ENCODE data around the gene TEX26. TPM values are rescaled to one million over a fixed set of nuclear protein-coding genes. Genes with fewer than 3 reads are reported as not detected.

The TEX26 gene
- total RNA-seq = not detected in 2 replicates

GRCh38 chr13:30932481-30933353, at the start of gene TEX26:
TEX26 (plus strand) TSS chr13:30932656; CDS start chr13:30932716, 60 bp downstream.
- intact Hi-C loops (cut with micrococcal nuclease) = no loop called here

DNA sequence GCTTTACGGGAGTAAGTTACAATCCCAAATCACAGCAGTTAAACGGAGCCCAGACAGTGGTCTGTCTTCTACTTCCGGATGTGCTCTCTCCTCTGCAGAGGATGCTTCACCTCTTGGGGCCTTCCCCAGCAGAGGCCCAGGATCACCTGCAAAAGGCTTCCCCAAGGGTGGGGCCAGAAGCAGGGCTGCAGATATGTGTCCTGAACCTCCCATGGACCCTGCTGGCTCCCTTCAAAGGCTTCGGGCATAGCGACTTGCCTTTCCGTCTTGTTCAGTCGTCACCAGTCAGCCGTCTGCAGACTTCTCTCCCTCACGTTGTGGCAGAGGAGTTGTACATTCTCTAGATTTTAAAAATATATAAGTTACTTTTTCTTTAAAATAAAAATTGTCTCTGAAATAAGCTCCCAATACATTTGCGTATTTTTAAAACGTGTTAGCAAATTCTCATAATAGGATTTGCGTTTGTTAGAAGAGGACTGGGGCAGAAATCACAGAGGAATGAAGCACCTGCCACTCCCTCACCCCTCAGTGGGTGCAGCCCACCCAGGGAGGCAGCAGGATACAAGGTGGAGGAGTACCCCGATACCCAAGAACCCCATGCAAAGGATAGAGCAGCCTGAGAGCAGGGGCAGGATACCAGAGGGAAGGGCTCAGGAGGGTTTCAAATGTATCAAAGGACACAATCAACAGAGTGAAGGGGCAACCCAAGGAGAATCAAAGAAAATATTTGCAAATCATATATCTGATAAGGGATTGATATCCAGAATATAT, 49.3 kb upstream of the TEX26 start:
- intact Hi-C loops (cut with micrococcal nuclease) = no loop called here

GRCh38 chr13:30884543-30884942, 47.9 kb upstream of the TEX26 start:
- intact Hi-C loops (cut with micrococcal nuclease) = no loop called here

- intact Hi-C loops (cut with micrococcal nuclease) = no loop called here
Measured at GRCh38 chr13:30889196-30889690, 43.2 kb upstream of the TEX26 start.

- intact Hi-C loops (cut with micrococcal nuclease) = no loop called here
Measured at GRCh38 chr13:30892966-30893365, 39.5 kb upstream of the TEX26 start.

DNA sequence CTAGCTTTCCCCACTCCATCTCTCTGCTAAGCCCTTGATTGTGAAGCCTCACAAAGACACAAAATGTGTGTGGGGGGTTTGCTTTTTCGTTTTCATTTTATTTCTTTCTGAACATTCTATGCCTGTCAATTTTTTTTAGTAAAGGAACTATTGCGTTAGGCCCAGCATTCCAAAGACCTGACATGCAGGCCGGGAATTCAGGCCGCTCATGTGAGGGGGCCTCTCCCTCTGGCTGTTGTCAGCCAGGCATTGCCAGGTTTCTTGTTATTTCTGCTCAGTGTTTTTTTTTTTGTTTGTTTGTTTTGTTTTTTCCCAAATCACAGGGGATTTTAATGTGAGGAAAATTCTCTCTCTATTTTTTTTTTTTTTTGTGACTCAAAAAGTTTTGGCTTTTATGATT, 36.7 kb upstream of the TEX26 start:
- intact Hi-C loops (cut with micrococcal nuclease) = no loop called here

- intact Hi-C loops (cut with micrococcal nuclease) = no loop called here
Measured at GRCh38 chr13:30898070-30898469, 34.4 kb upstream of the TEX26 start.

DNA sequence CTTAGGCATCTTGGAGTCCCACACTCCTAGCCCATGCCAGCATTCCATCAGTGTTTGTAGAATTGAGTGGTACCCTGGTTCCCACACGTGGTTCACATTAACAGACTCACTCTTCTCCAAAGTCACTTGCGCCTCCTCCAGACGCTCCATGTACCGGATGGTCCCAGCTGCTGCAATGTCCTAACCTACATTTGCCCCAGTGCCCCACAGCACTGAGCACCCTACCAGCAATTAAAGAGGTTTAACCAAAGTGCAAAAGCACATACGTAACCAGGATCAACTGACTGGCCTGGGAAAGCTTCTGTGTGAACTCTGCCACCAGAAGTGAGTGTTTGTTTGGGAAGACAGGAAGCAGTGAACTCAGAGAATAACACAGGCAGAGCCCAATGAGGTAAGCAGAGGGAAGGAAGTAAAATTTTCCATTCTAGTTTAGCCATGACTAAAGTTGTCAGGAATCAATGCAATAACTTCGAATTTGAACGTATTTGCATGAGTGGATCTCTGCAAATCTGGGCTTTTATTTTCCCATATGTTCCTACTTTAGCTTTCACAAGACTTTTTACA, 33.7 kb upstream of the TEX26 start:
- intact Hi-C loops (cut with micrococcal nuclease) = no loop called here

- intact Hi-C loops (cut with micrococcal nuclease) = no loop called here
Measured at GRCh38 chr13:30900436-30900835, 32.0 kb upstream of the TEX26 start.

DNA sequence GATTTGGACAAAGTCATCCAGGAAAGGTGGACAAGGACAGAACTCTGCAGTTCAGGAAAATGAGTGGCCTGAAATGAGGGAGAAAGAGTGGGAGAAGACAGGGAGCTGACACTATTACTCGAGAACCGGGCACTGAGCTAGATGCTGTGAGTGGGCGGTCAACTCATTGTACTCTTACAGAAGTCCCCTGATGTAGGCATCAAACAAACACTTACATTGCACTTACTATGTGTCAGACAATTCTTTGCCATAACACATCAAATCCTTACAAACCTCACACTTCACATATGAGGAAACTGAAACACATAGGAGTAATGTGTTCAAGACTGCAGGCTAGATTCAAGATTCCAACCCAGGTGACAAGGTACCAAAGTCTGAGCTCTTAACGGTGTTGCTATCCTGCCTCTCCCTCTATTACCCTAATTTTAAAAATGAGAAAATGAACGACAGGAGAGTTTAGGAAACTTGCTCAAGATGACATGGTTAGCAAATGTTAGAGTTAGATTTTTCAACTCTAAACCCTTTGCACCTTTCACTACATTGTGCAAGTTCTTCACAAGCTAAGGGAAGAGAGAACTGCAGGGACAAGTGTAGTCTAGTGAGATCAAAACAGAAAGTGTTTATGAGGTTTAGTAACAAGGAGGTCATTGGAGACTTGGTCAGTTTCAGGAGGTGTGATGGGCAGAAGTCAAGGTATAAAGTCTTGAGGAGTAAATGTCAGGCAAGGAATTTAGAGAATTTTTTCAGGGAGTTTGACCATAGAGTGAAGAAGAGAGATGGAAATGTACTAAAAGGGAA, 31.3 kb upstream of the TEX26 start:
- intact Hi-C loops (cut with micrococcal nuclease) = no loop called here

DNA sequence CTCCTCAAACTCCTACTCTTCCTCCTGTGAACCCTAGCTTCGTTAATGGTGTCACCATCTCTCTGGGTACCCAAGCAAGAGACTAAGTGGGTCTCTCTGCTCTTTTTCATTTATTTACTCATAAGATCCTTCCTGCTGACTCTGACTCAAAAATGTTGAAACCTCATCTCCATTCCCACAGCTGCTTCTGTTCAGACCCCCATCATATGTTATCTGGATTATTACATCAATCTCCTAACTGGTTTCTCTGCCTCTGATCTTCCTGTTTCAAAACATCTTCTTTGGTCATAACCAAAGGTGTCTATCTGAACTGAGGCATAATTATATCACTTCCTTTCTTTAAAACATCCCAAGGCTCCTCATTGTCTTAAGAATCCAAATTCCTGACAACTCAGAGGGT, 28.4 kb upstream of the TEX26 start:
- intact Hi-C loops (cut with micrococcal nuclease) = no loop called here

DNA sequence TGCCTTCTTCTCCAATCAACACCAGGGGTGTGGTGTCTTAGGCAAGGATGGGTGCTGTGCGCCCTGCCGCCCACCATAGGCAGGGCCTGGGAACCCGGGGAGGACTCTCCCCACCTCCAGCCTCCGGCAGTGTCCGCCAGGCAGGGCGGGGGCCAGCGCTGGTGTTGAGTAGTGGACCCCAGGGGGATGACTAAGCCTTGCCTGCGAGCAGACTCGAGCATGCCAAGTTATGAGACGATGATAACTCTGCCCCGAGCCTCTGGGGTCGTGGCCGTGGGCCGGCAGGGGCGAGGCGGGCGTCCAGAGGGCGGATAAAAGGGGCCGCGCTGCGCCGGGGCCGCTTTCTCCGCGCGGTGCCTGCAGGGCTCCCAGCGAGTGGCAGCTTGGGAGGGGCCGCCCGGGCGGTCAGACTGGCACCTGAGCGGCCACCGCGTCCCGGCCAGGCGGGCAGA, 26.5 kb upstream of the TEX26 start, which contains the start of gene MEDAG:
Gene MEDAG, plus strand, starts transcription at position 340 of the 452 bp plus-strand sequence. CDS start 245 bp downstream, outside the sequence.
- intact Hi-C loops (cut with micrococcal nuclease) = no loop called here

- intact Hi-C loops (cut with micrococcal nuclease) = no loop called here
Measured at GRCh38 chr13:30906411-30907051, 25.9 kb upstream of the TEX26 start.

GRCh38 chr13:30907121-30907861, 25.2 kb upstream of the TEX26 start:
- intact Hi-C loops (cut with micrococcal nuclease) = no loop called here

- intact Hi-C loops (cut with micrococcal nuclease) = no loop called here
Measured at GRCh38 chr13:30908416-30908980, 24.0 kb upstream of the TEX26 start.

- intact Hi-C loops (cut with micrococcal nuclease) = no loop called here
Measured at GRCh38 chr13:30910676-30911075, 21.8 kb upstream of the TEX26 start.

DNA sequence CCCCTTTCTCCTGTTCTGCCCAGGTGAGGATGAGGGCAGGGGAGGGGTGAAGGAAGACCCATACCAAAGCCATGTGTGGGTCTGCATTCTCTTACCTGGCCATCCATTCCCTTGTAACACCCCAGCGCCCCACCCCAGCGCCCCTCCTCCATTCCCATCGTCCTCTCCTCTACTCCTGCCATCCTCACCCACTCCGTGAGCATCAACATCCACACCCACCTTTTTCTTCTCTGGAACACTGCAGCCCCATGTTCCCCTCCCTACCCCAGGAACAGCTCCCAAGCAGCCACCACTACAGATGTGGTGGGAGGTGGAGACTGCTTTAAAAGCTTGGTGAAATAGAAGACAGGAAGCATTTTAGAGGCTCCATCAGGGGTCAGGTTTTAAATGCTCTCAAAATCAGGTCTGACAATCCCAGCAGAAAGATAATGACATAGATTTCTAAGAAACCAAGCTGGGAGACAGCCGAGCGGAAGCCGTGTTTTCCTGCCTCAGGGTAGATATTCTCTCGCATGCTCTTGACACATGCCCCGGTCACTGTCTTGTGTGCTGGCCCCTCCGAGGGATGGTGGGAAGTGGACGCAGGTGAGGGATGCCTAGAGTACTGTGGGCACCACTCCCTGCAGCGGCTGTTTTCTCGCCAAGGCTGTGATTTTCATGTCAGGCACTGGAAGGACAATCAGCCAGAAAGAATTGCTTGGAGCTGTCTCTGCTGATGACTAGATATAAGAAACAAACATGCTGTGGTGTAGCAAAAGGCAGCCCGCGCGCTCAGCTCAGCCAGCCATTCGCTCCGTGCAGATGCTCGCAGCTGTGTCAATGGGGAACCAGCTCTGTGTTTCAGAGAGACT, 16.5 kb upstream of the TEX26 start:
- intact Hi-C loops (cut with micrococcal nuclease) = no loop called here

DNA sequence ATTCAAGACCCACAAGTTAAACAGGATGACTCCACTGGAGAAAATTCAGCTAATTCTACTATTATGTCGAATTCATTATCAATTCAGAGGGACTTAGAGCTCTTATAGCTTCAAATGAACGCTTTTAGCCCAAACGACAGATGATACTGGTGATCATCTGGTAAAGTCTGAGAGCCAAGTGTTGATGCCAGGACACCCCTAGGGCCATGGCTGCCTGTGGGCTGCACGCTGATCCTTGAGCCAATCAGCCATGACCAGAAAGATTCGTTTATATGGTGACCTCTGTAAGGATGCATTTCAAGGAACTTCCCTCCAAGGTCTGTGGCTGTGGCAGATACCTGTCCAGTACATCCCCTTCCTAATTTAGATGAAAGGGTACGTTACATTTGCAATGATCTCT, 15.5 kb upstream of the TEX26 start:
- intact Hi-C loops (cut with micrococcal nuclease) = no loop called here

All from T-helper 2 cell treated with Interferon-gamma antibody and Interleukin-4, amounts not matched to agents 100 ng/mL and 5 ng/mL, for 36 hours (primary cell).